ENCODE measurements around the gene C5orf24.

- TF ChIP-seq EZH2 (IDR thresholded peaks at IDR 0.05) (no peak), CTCF (IDR thresholded peaks at IDR 0.05) (no peak), EZH2phosphoT487 (IDR thresholded peaks at IDR 0.05) (no peak)
Observed at GRCh38 chr5:134813827-134814226, 31.9 kb upstream of the C5orf24 start.

All from neural progenitor cell (in vitro differentiated cells).